ENCODE results near the gene C11orf68.

GRCh38 chr11:65945941-65946558 lies 27.2 kb upstream of the C11orf68 start:
- TF ChIP-seq CTCF (IDR thresholded peaks at IDR 0.05 in 4 of 5, conservative IDR thresholded peaks at IDR 0.05 in 1 of 5) = no peak
- TF ChIP-seq POLR2A (IDR thresholded peaks at IDR 0.05) = no peak
